KOPT-K1 (cell line): ENCODE data around the gene TMEM141.
"Not testable (repeated sequence)": the region's sequence is repeated elsewhere in the genome, so short reads cannot be mapped to it uniquely, and the experiment has no call there.

Experiments used
- H3K27ac ChIP-seq: fragments of 200-600 bp; sonication (generic); 2 replicates; pipeline ENCODE4 v1.5.1; 2016; ENCODE audit warnings: antibody characterized with exemption, mild to moderate bottlenecking, low read depth, low read length; ENCODE audit not compliant: poor library complexity, severe bottlenecking
- H3K36me3 ChIP-seq: fragments of 200-600 bp; sonication (generic); 2 replicates; pipeline ENCODE4 v1.5.1; 2017; ENCODE audit warnings: antibody characterized with exemption, mild to moderate bottlenecking, low read length, moderate library complexity; ENCODE audit not compliant: insufficient read depth
- H3K9me3 ChIP-seq: fragments of 200-600 bp; sonication (generic); 2 replicates; pipeline ENCODE4 v1.5.1; 2017; ENCODE audit warnings: antibody characterized with exemption, low read length, mild to moderate bottlenecking; ENCODE audit not compliant: insufficient read depth, poor library complexity, severe bottlenecking

The TMEM141 gene

DNA sequence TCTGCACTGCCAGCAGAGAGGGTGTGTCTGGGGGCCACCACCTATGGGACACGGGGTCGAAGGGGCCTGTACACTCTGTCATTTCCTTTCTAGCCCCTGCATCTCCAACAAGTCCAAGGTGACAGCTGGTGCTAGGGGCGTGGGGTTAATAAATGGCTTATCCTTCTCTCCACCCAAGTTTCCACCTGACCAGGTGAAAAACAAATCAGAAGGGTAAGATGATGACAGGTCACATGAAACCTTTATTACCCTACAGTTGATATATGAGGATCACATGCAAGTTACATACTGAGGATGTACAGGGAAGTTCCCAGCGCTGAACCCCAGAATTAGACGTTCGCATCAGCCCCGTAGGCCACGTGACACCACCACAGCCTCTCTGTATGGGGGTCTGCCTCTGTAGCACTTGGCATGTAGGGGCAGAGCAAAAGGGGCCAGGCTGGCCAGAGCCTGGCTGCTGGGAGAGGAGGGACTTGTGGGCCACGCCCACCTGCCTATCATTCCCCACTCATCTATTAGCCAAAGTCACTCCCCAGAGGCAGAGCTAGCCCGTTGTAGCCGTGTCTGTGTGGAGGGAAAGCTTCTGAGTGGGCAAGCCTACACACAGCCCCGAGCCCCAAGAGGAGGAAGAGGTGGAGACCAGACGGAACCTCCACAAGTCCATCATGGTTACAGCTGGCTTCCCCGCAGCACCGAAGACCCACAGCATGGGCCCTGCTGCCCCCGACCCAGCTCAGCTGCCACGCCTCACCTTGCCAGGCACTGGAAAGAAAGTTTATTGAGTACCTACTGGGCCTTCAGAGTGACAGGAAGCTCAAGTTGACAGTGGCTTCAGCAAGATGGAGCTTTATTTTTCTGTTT is 2.2 kb downstream of the TMEM141 start:
- Histone ChIP-seq H3K9me3 (no peaks in the 10 kb centered on the region), H3K36me3 (no peaks in the 10 kb centered on the region), H3K27ac (no peak overlapping the region)

- no peak overlapping the region for H3K27ac ChIP-seq
- no peaks in the 10 kb centered on the region for H3K36me3 ChIP-seq
- no peaks in the 10 kb centered on the region for H3K9me3 ChIP-seq
Measured at GRCh38 chr9:136794281-136794999, 3.3 kb downstream of the TMEM141 start.

DNA sequence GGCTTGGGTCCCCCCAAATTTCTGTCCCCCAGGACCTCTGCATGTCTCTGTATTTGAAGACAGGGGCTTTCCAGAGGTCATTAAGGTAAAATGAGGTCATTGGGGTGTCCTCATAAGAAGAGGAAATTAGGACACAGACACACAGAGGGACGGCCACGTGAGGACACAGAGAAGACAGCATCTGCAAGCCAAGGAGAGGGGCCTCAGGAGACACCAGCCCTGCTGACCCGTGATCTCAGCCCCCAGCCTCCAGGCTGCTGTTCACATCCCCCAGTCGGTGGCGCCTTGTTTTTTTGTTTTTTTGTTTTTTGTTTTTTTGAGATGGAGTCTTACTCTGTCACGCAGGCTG is 3.8 kb downstream of the TMEM141 start:
- no peak overlapping the region for H3K27ac ChIP-seq
- no peaks in the 10 kb centered on the region for H3K9me3 ChIP-seq
- H3K36me3 ChIP-seq: no peaks in the 10 kb centered on the region

- H3K9me3 ChIP-seq: no peaks in the 10 kb centered on the region
- H3K27ac ChIP-seq: no peak within 1 kb of the TSS
- no peaks in the 10 kb centered on the region for H3K36me3 ChIP-seq
Measured at GRCh38 chr9:136796238-136796774, 5.2 kb downstream of the TMEM141 start, which contains the start of gene CCDC183. Gene CCDC183, plus strand, starts transcription at chr9:136796338. Its CDS starts 60 bp downstream, at chr9:136796398.

GRCh38 chr9:136796775-136797347 is 5.7 kb downstream of the TMEM141 start:
- H3K27ac ChIP-seq, H3K9me3 ChIP-seq, H3K36me3 ChIP-seq: not testable (repeated sequence)

DNA sequence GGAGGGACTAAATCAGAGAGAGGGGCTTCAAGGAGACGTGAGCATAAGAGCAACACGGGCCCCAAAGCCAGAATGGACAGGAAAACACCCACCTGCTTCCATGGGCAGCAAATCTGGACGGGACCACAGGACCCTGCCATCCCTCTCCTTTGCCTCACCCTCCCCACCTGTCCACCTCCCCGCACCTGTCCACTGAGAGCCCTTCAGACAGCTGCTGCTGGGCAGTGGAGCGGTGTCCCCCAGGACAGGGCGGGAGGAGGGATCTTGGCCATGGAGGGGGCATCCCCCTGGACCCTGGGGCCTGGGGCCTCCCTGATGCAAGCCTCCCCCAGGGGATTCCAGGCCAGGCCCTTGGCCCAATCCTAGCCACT is 7.5 kb downstream of the TMEM141 start:
- H3K27ac ChIP-seq: no peak overlapping the region
- no peaks in the 10 kb centered on the region for H3K9me3 ChIP-seq
- H3K36me3 ChIP-seq: no peaks in the 10 kb centered on the region

- H3K27ac ChIP-seq: no peak overlapping the region
Measured at GRCh38 chr9:136799079-136799853, 8.1 kb downstream of the TMEM141 start.

GRCh38 chr9:136799854-136800657 is 8.9 kb downstream of the TMEM141 start:
- Histone ChIP-seq H3K27ac (no peak overlapping the region), H3K36me3 (no peaks in the 10 kb centered on the region), H3K9me3 (no peaks in the 10 kb centered on the region)

More at GRCh38 chr9:136799079-136799853, 8.1 kb downstream of the TMEM141 start:
- Histone ChIP-seq H3K36me3 (no peaks in the 10 kb centered on the region), H3K9me3 (no peaks in the 10 kb centered on the region)

DNA sequence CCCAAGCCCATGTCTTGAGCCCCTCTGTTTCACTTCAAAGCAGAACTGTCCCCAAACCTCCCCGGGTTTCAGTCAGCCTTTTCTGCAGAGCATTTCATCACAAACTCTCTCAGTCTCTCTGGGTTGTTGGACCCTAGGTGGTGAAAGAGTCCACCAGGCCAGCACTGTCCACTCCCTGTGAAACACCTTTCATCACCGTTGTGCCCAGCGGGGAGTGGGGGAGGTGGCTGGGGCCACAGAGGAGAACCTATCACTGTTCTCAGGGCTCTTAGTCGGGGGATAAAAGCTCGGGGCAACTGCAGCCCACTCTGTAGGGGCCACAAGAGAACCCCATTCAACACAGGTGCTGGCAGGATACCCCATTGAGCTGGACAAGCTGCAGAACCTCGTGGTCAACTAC is 11.2 kb downstream of the TMEM141 start:
- Histone ChIP-seq H3K36me3 (no peaks in the 10 kb centered on the region; the same call in 1 of the 2 replicates), H3K27ac (no peak overlapping the region), H3K9me3 (no peaks in the 10 kb centered on the region)

- not testable (repeated sequence) for H3K9me3 ChIP-seq, H3K36me3 ChIP-seq, H3K27ac ChIP-seq
Measured at GRCh38 chr9:136803009-136803550, 11.9 kb downstream of the TMEM141 start.

- Histone ChIP-seq H3K27ac (no peak overlapping the region), H3K36me3 (no peaks in the 10 kb centered on the region; the same call in 1 of the 2 replicates), H3K9me3 (no peaks in the 10 kb centered on the region)
Measured at GRCh38 chr9:136803551-136804508, 12.7 kb downstream of the TMEM141 start.

DNA sequence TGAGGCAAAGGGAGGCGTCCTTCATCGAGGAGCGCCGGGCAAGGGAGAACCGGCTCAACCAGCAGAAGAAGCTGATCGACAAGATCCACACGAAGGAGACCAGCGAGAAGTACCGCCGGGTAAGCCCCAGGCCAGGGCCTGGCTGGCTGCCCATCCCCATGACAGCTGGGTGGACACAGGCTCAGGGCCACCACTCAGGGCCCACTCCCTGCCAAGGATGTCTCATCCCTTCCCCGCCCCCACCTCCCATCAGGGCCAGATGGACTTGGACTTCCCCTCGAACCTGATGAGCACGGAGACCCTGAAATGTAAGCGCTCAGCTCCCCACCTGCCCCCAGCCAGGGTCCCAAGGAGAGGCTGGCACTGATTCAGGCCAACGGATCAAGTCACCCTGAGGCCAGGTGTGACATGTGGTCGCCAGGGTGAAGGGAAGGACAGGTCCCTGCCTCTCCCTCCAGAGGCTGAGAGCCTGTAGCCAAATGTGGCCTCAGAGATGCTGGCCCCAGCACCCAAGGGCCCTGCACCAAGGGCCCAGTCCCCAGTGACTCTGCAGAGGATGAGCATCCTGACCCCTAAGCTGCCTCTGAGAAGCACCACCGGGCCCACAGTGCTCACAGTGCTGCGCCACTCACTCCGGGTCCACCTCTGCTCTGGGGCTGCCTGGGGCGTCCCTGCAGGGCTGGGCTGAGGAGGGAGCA is 13.5 kb downstream of the TMEM141 start:
- no peaks in the 10 kb centered on the region for H3K9me3 ChIP-seq
- H3K27ac ChIP-seq: no peak overlapping the region
- H3K36me3 ChIP-seq: peaks cover under 1% of the 10 kb centered on the region; the same call in 1 of the 2 replicates
